Liver (tissue), 3 donors: Measurements from ENCODE around the gene TMTC1.

Source experiments
- EGR1 ChIP-seq, 2 donors: IDR thresholded peaks; 2 replicates each; pipeline ENCODE4 v1.6.1; 2016 to 2018; ENCODE audit warnings: antibody characterized with exemption in 2 of 2, low read depth in 2 of 2
- FOXA1 ChIP-seq: IDR thresholded peaks from 2 replicates; pipeline ENCODE4 v1.6.1; 2016; ENCODE audit warnings: antibody characterized with exemption
- GABPA ChIP-seq, 2 donors: IDR thresholded peaks in 1 of 2; conservative IDR thresholded peaks in 1 of 2; 2 replicates each; pipeline ENCODE4 v1.6.1; 2016; ENCODE audit warnings: antibody characterized with exemption in 2 of 2, mild to moderate bottlenecking in 1 of 2, moderate library complexity in 1 of 2
- JUND ChIP-seq, 2 donors: IDR thresholded peaks; 2 replicates each; pipeline ENCODE4 v1.6.1; 2016; ENCODE audit warnings: antibody characterized with exemption in 2 of 2
- SP1 ChIP-seq: IDR thresholded peaks from 2 replicates; pipeline ENCODE4 v1.6.1; 2018; ENCODE audit warnings: antibody characterized with exemption, mild to moderate bottlenecking
- TAF1 ChIP-seq: conservative IDR thresholded peaks from 2 replicates; pipeline ENCODE4 v1.6.1; 2016; ENCODE audit warnings: antibody characterized with exemption, mild to moderate bottlenecking
- YY1 ChIP-seq: IDR thresholded peaks from 2 replicates; pipeline ENCODE4 v1.6.1; 2016; ENCODE audit warnings: antibody characterized with exemption, mild to moderate bottlenecking
- TF ChIP-seq, protein P1 (sequence below): fragments of 150-350 bp; IDR thresholded peaks from 2 replicates; pipeline ENCODE4 v1.5.1; 2017; ENCODE audit warnings: improper control_type of control experiment, low read depth, low read length; ENCODE audit not compliant: missing input control
- TF ChIP-seq, protein P2 (sequence below): IDR thresholded peaks from 2 replicates; pipeline ENCODE4 v1.6.1; 2016; ENCODE audit warnings: antibody characterized with exemption
- TF ChIP-seq, protein P3 (sequence below): IDR thresholded peaks from 2 replicates; pipeline ENCODE4 v1.6.1; 2016; ENCODE audit warnings: antibody characterized with exemption
- donor health status: healthy.
- donor health status: healthy.

DNA sequence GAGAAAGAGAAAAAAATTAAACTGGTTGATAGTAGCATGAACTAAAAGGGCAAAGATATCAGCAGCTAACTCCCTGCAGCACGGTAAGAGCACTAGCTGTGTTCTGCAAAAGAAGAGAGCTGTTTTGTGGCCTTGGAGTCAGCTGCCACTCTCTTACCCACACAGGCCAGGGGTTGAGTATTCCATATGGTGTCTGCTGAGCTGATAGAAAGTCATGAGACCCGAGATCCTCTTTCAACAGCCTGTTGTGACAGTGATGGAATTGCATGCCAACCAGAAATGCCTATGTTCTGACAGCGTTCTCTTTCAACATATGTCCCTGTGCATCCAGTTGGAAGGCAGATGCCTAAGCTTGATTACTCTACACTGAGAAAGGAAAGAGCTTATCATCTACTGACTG lies 39.9 kb downstream of the TMTC1 start:
- TF ChIP-seq JUND (IDR thresholded peaks at IDR 0.05) (no peak), FOXA1 (no peak), GABPA (IDR thresholded peaks at IDR 0.05 in 1 of 2, conservative IDR thresholded peaks at IDR 0.05 in 1 of 2) (no peak), TAF1 (no peak), SP1 (no peak), EGR1 (IDR thresholded peaks at IDR 0.05; ENCODE audit: low read depth in 2 of 2) (no peak), YY1 (no peak)
- TF ChIP-seq, protein P1, sequence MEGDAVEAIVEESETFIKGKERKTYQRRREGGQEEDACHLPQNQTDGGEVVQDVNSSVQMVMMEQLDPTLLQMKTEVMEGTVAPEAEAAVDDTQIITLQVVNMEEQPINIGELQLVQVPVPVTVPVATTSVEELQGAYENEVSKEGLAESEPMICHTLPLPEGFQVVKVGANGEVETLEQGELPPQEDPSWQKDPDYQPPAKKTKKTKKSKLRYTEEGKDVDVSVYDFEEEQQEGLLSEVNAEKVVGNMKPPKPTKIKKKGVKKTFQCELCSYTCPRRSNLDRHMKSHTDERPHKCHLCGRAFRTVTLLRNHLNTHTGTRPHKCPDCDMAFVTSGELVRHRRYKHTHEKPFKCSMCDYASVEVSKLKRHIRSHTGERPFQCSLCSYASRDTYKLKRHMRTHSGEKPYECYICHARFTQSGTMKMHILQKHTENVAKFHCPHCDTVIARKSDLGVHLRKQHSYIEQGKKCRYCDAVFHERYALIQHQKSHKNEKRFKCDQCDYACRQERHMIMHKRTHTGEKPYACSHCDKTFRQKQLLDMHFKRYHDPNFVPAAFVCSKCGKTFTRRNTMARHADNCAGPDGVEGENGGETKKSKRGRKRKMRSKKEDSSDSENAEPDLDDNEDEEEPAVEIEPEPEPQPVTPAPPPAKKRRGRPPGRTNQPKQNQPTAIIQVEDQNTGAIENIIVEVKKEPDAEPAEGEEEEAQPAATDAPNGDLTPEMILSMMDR = no peak
- TF ChIP-seq, protein P2, sequence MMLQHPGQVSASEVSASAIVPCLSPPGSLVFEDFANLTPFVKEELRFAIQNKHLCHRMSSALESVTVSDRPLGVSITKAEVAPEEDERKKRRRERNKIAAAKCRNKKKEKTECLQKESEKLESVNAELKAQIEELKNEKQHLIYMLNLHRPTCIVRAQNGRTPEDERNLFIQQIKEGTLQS = no peak
- TF ChIP-seq, protein P3, sequence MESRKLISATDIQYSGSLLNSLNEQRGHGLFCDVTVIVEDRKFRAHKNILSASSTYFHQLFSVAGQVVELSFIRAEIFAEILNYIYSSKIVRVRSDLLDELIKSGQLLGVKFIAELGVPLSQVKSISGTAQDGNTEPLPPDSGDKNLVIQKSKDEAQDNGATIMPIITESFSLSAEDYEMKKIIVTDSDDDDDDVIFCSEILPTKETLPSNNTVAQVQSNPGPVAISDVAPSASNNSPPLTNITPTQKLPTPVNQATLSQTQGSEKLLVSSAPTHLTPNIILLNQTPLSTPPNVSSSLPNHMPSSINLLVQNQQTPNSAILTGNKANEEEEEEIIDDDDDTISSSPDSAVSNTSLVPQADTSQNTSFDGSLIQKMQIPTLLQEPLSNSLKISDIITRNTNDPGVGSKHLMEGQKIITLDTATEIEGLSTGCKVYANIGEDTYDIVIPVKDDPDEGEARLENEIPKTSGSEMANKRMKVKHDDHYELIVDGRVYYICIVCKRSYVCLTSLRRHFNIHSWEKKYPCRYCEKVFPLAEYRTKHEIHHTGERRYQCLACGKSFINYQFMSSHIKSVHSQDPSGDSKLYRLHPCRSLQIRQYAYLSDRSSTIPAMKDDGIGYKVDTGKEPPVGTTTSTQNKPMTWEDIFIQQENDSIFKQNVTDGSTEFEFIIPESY = no peak
